Endothelial cell of umbilical vein (primary cell): ENCODE results near the gene SMKR1. TPM values are rescaled to one million over a fixed set of nuclear protein-coding genes. Genes with fewer than 3 reads are reported as not detected.

ENCODE experiments used
- BruUV-seq: library from RNA; stranded (reverse); fragments of 400-500 nt; replicated peaks from 2 replicates; lab custom pipeline; 2021; lab: Mats Ljungman, UMichigan
- CTCF ChIA-PET: fragments of 300-600, 350-600 bp; sonication (Branson Sonifier 250); formaldehyde crosslinking; loops from one replicate; lab custom pipeline; 2021; ENCODE audit warnings: antibody characterized with exemption, inconsistent platforms; lab: Charles Lee
- POLR2A ChIA-PET: fragments of 300-600, 350-600 bp; sonication (Branson Sonifier 250); formaldehyde crosslinking; loops from one replicate; lab custom pipeline; 2021; ENCODE audit warnings: antibody characterized with exemption, inconsistent platforms; lab: Charles Lee
- DNase-seq: peaks from one replicate; pipeline ENCODE4 v3.0.0-alpha.2; 2011; ENCODE audit warnings: low read depth, low spot score
- FAIRE-seq: peaks from 2 replicates; lab custom pipeline; 2011; peaks lifted over from hg19 to GRCh38; lab: Jason Lieb, UNC
- H2AFZ ChIP-seq: 2 replicates; pipeline ENCODE4 v1.6.0; 2012; ENCODE audit warnings: low read depth, low read length, control low read depth, inconsistent platforms
- H3K27ac ChIP-seq: 2 replicates; pipeline ENCODE4 v1.5.1; 2011; ENCODE audit warnings: low read depth, mild to moderate bottlenecking, control low read depth, low read length, moderate library complexity; ENCODE audit not compliant: insufficient read depth
- H3K27me3 ChIP-seq, 2 experiments: 2 replicates each; pipeline versions ENCODE4 v1.6.0 to v1.6.1; 2011; ENCODE audit warnings: low read length in 2 of 2, mixed read lengths in 1 of 2; ENCODE audit not compliant: control insufficient read depth in 2 of 2, insufficient read depth in 2 of 2
- H3K36me3 ChIP-seq, 2 experiments: 2 replicates in 1 of 2; 3 replicates in 1 of 2; pipeline ENCODE4 v1.5.1; 2011; ENCODE audit warnings: low read length in 2 of 2, mild to moderate bottlenecking in 1 of 2, moderate library complexity in 1 of 2; ENCODE audit not compliant: control insufficient read depth in 2 of 2, insufficient read depth in 2 of 2; ENCODE audit errors: extremely low read depth in 1 of 2
- H3K4me1 ChIP-seq: 3 replicates; pipeline ENCODE4 v1.5.1; 2011; ENCODE audit warnings: mild to moderate bottlenecking, low read length; ENCODE audit not compliant: control insufficient read depth, insufficient read depth; ENCODE audit errors: extremely low read depth
- H3K4me2 ChIP-seq: 2 replicates; pipeline ENCODE4 v1.6.1; 2011; ENCODE audit warnings: low read length, control low read depth, mixed read lengths; ENCODE audit not compliant: insufficient read depth
- H3K4me3 ChIP-seq, 3 experiments: fragments of 200-600 bp in 1 of 3; sonication (generic), shearing (Covaris generic) in 1 of 3; replicated peaks in 1 of 3; 2 replicates each; pipeline ENCODE4 v1.5.1; 2011 to 2016; ENCODE audit warnings: control low read depth in 3 of 3, low read length in 3 of 3, mild to moderate bottlenecking in 2 of 3, inconsistent platforms in 1 of 3, low read depth in 1 of 3, moderate library complexity in 1 of 3; ENCODE audit not compliant: insufficient read depth in 1 of 3
- H3K79me2 ChIP-seq: 2 replicates; pipeline ENCODE4 v1.6.0; 2012; ENCODE audit warnings: low read length, inconsistent platforms; ENCODE audit not compliant: control insufficient read depth, insufficient read depth
- H3K9ac ChIP-seq: replicated peaks from 2 replicates; pipeline ENCODE3; 2011; ENCODE audit warnings: low read length, control low read depth; ENCODE audit not compliant: insufficient read depth; ENCODE audit errors: extremely low read depth
- H3K9me1 ChIP-seq: replicated peaks from 3 replicates; pipeline ENCODE4 v1.6.0; 2011; ENCODE audit warnings: mild to moderate bottlenecking, low read length; ENCODE audit not compliant: control insufficient read depth, insufficient read depth; ENCODE audit errors: extremely low read depth
- H3K9me3 ChIP-seq: replicated peaks from 2 replicates; pipeline ENCODE4 v1.5.1; 2012; ENCODE audit warnings: low read length, inconsistent platforms; ENCODE audit not compliant: control insufficient read depth, insufficient read depth
- H4K20me1 ChIP-seq: replicated peaks from 2 replicates; pipeline ENCODE3; 2011; ENCODE audit warnings: mild to moderate bottlenecking, low read length; ENCODE audit not compliant: control insufficient read depth, insufficient read depth; ENCODE audit errors: extremely low read depth
- EZH2 ChIP-seq: IDR thresholded peaks from 2 replicates; pipeline ENCODE4 v1.6.1; 2012; ENCODE audit warnings: borderline replicate concordance, low read depth, mild to moderate bottlenecking, moderate library complexity, low read length, inconsistent platforms; ENCODE audit not compliant: severe bottlenecking
- FOS ChIP-seq: IDR thresholded peaks from 2 replicates; pipeline ENCODE4 v1.6.1; 2011; ENCODE audit warnings: mild to moderate bottlenecking, low read length, moderate library complexity, borderline replicate concordance; ENCODE audit not compliant: insufficient read depth
- GATA2 ChIP-seq: IDR thresholded peaks from 2 replicates; pipeline ENCODE4 v1.7.0; 2011; ENCODE audit warnings: low read depth, mild to moderate bottlenecking, moderate library complexity, mixed read lengths, low read length; ENCODE audit not compliant: insufficient read length, insufficient read depth
- JUN ChIP-seq: IDR thresholded peaks from 2 replicates; pipeline ENCODE4 v1.6.1; 2011; ENCODE audit warnings: borderline replicate concordance, low read depth; ENCODE audit not compliant: insufficient read length, insufficient read depth
- MYC ChIP-seq: IDR thresholded peaks from one replicate; pipeline ENCODE4 v1.6.1; 2011; ENCODE audit warnings: mild to moderate bottlenecking, low read depth, low read length
- POLR2A ChIP-seq: IDR thresholded peaks from 2 replicates; pipeline ENCODE4 v1.6.1; 2012; ENCODE audit warnings: low read depth, mild to moderate bottlenecking, control low read depth, low read length
- POLR2AphosphoS5 ChIP-seq: IDR thresholded peaks from 2 replicates; pipeline ENCODE4 v1.6.1; 2012; ENCODE audit warnings: low read depth, mild to moderate bottlenecking, control low read depth, low read length, moderate library complexity; ENCODE audit not compliant: insufficient read depth
- dilution Hi-C: fragments of 300-500 bp; cut with MboI; formaldehyde crosslinking; loops from one replicate; pipeline ENCODE4 v1.15.0; 2019; ENCODE audit warnings: low sequenced_read_pairs; ENCODE audit not compliant: extremely low pct_ligation_motif_present
- intact Hi-C: fragments of 100-400 bp; cut with micrococcal nuclease; formaldehyde crosslinking; loops from one replicate; pipeline ENCODE4 v1.10.0; 2022
- polyA plus RNA-seq, 4 experiments: library from polyadenylated mRNA; depleted of rRNA in 3 of 4; stranded (reverse) in 3 of 4; unstranded in 1 of 4; fragments of >200 nt; gene quantifications; 2 replicates each; pipeline versions ENCODE4 v1.2.1 to v1.2.3, GENCODE V29; 2011 to 2012; ENCODE audit warnings: missing spikeins in 1 of 4
- total RNA-seq: library from RNA; stranded (reverse); gene quantifications from 2 replicates; pipeline ENCODE4 v1.2.3, GENCODE V29; 2021
- TF ChIP-seq, protein P1 (sequence below): IDR thresholded peaks from 2 replicates; pipeline ENCODE4 v1.6.1; 2011; ENCODE audit not compliant: insufficient read depth, insufficient read length
- TF ChIP-seq, protein P2 (sequence below), 2 donors: IDR thresholded peaks; 1 replicate in 1 of 2; 2 replicates in 1 of 2; pipeline ENCODE4 v1.5.1; 2011; ENCODE audit warnings: low read length in 2 of 2, mild to moderate bottlenecking in 2 of 2, moderate library complexity in 2 of 2, control low read depth in 1 of 2, inconsistent platforms in 1 of 2, low read depth in 1 of 2; ENCODE audit not compliant: insufficient read depth in 1 of 2; ENCODE audit errors: extremely low read depth in 1 of 2

SMKR1 gene
- total and polyA plus RNA-seq, 2 donors (not counting 3 experiments of a cell fraction or from before 2014, with no cell fraction given): 0.64 TPM; not detected in 1

DNA sequence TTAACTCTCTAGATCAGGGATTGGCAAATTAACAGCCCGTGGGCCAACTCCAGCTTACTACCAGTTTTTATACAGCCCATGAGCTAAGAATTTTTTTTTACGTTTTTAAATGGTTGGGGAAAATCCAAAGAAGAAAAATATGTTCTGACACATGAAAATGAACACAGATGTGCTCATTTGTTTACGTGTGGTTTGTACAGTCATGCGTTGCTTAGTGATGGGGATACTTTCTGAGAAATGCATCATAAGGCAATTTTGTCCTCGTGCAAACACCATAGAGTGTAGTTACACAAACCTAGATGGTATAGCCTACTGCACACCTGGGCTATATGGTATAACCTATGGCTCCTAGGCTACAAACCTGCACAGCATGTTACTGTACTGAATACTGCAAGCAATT lies 8.3 kb upstream of the SMKR1 start:
- Histone ChIP-seq H3K9me1 (no peaks in the 10 kb centered on the region), H3K4me3 (no peak overlapping the region), H3K9ac (no peak overlapping the region), H2AFZ (no peak overlapping the region), H3K4me1 (no peaks in the 10 kb centered on the region), H3K27me3 (no peaks in the 10 kb centered on the region), H3K27ac (no peak overlapping the region), H3K9me3 (no peaks in the 10 kb centered on the region), H3K36me3 (no peaks in the 10 kb centered on the region), H3K79me2 (no peaks in the 10 kb centered on the region), H3K4me2 (no peak overlapping the region), H4K20me1 (no peaks in the 10 kb centered on the region)
- DNase-seq (no peak), FAIRE-seq (no peak)
- intact Hi-C loops: no loop called here
- BruUV-seq: no TSS peak
- ChIA-PET POLR2A (no interaction called here), CTCF (interaction anchor here (0.6 to 1.1 kb wide), 4 partner anchors 12 to 276 kb away, joined by 3 to 9 read pairs (median 4); no protein-coding TSS in a partner anchor)
- TF ChIP-seq FOS (no peak), JUN (no peak), MYC (no peak), GATA2 (no peak), EZH2 (no peak), POLR2A (no peak), POLR2AphosphoS5 (no peak)
- TF ChIP-seq, protein P1, sequence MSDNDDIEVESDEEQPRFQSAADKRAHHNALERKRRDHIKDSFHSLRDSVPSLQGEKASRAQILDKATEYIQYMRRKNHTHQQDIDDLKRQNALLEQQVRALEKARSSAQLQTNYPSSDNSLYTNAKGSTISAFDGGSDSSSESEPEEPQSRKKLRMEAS: no peak
- TF ChIP-seq, protein P2, sequence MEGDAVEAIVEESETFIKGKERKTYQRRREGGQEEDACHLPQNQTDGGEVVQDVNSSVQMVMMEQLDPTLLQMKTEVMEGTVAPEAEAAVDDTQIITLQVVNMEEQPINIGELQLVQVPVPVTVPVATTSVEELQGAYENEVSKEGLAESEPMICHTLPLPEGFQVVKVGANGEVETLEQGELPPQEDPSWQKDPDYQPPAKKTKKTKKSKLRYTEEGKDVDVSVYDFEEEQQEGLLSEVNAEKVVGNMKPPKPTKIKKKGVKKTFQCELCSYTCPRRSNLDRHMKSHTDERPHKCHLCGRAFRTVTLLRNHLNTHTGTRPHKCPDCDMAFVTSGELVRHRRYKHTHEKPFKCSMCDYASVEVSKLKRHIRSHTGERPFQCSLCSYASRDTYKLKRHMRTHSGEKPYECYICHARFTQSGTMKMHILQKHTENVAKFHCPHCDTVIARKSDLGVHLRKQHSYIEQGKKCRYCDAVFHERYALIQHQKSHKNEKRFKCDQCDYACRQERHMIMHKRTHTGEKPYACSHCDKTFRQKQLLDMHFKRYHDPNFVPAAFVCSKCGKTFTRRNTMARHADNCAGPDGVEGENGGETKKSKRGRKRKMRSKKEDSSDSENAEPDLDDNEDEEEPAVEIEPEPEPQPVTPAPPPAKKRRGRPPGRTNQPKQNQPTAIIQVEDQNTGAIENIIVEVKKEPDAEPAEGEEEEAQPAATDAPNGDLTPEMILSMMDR (IDR thresholded peaks at IDR 0.05; ENCODE audit: extremely low read depth in 1 of 2, insufficient read depth in 1 of 2, low read depth in 1 of 2, low read length in 2 of 2): no peak
- dilution Hi-C loops: no loop called here
